ENCODE measurements around the gene OSBPL5. TPM values are rescaled to one million over a fixed set of nuclear protein-coding genes. Genes with fewer than 3 reads are reported as not detected.

The OSBPL5 gene
- total RNA-seq, 1 donor from 2014 or later: 61.1 TPM

Other genes with a start within 250 kb of the OSBPL5 start
- gene PHLDA2, start 235.9 kb downstream of the OSBPL5 start, total RNA-seq: 1.9 and 2.4 TPM in 2 replicates
- gene NAP1L4, start 173.0 kb downstream of the OSBPL5 start, total RNA-seq: 103 and 105 TPM in 2 replicates
- 30.1 and 32.9 TPM in 2 replicates for gene CARS1, start 107.9 kb downstream of the OSBPL5 start, total RNA-seq
- gene MRGPRG, start 53.5 kb upstream of the OSBPL5 start, total RNA-seq: not detected in 2 replicates
- under 0.01 TPM in 1 of 2 replicates, not detected in the other for gene MRGPRE, start 67.1 kb upstream of the OSBPL5 start, total RNA-seq
- gene ZNF195, start 213.8 kb upstream of the OSBPL5 start, total RNA-seq: 13.5 and 19.8 TPM in 2 replicates